Urothelium cell line (cell line): Measurements from ENCODE around the gene EXPH5.
"Not testable (repeated sequence)": the region's sequence is repeated elsewhere in the genome, so short reads cannot be mapped to it uniquely, and the experiment has no call there.

Experiments
- DNase-seq: peaks from one replicate; pipeline ENCODE4 v3.0.0; 2011; ENCODE audit warnings: low spot score, mixed read lengths
- FAIRE-seq: peaks from 2 replicates; lab custom pipeline; 2011; peaks lifted over from hg19 to GRCh38; lab: Jason Lieb, UNC

The EXPH5 gene

GRCh38 chr11:108602818-108603217 is 9.2 kb upstream of the EXPH5 start:
- FAIRE-seq, DNase-seq: not testable (repeated sequence)

- DNase-seq (no peak), FAIRE-seq (no peak)
These were observed 7.6 kb upstream of the EXPH5 start for GRCh38 chr11:108601150-108601549.

GRCh38 chr11:108599978-108600377 is 6.4 kb upstream of the EXPH5 start:
- DNase-seq (no peak), FAIRE-seq (no peak)

GRCh38 chr11:108597736-108598355 is 4.3 kb upstream of the EXPH5 start:
- DNase-seq (no peak), FAIRE-seq (no peak)

GRCh38 chr11:108596701-108597100 is 3.1 kb upstream of the EXPH5 start:
- no peak for FAIRE-seq
- DNase-seq: no peak

- FAIRE-seq: no peak
- DNase-seq: no peak
These were observed 411 bp upstream of the EXPH5 start for GRCh38 chr11:108593923-108594434.

- DNase-seq (peak; percentile 58), FAIRE-seq (peak; percentile 48)
These were observed 866 bp downstream of the EXPH5 start for GRCh38 chr11:108592591-108593213.

GRCh38 chr11:108591893-108592292 is 1.7 kb downstream of the EXPH5 start:
- DNase-seq: no peak
- FAIRE-seq: no peak

- FAIRE-seq (no peak), DNase-seq (no peak)
These were observed 4.4 kb downstream of the EXPH5 start for GRCh38 chr11:108589136-108589535.

GRCh38 chr11:108588287-108588686 is 5.3 kb downstream of the EXPH5 start:
- FAIRE-seq (no peak), DNase-seq (no peak)

GRCh38 chr11:108587109-108587508 is 6.5 kb downstream of the EXPH5 start:
- FAIRE-seq (no peak), DNase-seq (no peak)

GRCh38 chr11:108586600-108586999 is 7.0 kb downstream of the EXPH5 start:
- DNase-seq: no peak
- no peak for FAIRE-seq

- not testable (repeated sequence) for DNase-seq, FAIRE-seq
These were observed 7.4 kb downstream of the EXPH5 start for GRCh38 chr11:108586185-108586584.

GRCh38 chr11:108584973-108585372 is 8.6 kb downstream of the EXPH5 start:
- FAIRE-seq (no peak), DNase-seq (no peak)

- FAIRE-seq: no peak
These were observed 12.9 kb downstream of the EXPH5 start for GRCh38 chr11:108580645-108581044.

GRCh38 chr11:108580043-108580442 is 13.5 kb downstream of the EXPH5 start:
- no peak for DNase-seq

More at GRCh38 chr11:108580645-108581044, 12.9 kb downstream of the EXPH5 start:
- DNase-seq: no peak

GRCh38 chr11:108576523-108576922 is 17.0 kb downstream of the EXPH5 start:
- DNase-seq (no peak), FAIRE-seq (no peak)

More at GRCh38 chr11:108580043-108580442, 13.5 kb downstream of the EXPH5 start:
- FAIRE-seq: no peak

GRCh38 chr11:108574675-108575074 is 18.9 kb downstream of the EXPH5 start:
- FAIRE-seq: no peak

GRCh38 chr11:108571001-108571400 is 22.6 kb downstream of the EXPH5 start:
- FAIRE-seq (no peak), DNase-seq (no peak)

More at GRCh38 chr11:108574675-108575074, 18.9 kb downstream of the EXPH5 start:
- DNase-seq: no peak

- no peak for DNase-seq
- FAIRE-seq: no peak
These were observed 23.7 kb downstream of the EXPH5 start for GRCh38 chr11:108569896-108570295.

- FAIRE-seq: no peak
- no peak for DNase-seq
These were observed 25.2 kb downstream of the EXPH5 start for GRCh38 chr11:108568195-108568858.

GRCh38 chr11:108565653-108566052 is 27.9 kb downstream of the EXPH5 start:
- FAIRE-seq (no peak), DNase-seq (no peak)
